Thyroid gland (tissue), 4 donors: ENCODE results near the gene FAM110A.

Source experiments
- POLR2A ChIP-seq, 2 donors: fragments of 450-650 bp; IDR thresholded peaks; one replicate each; pipeline ENCODE4 v1.6.1; 2017; ENCODE audit warnings: antibody characterized with exemption in 2 of 2, mild to moderate bottlenecking in 2 of 2, moderate library complexity in 1 of 2
- TF ChIP-seq, protein P1 (sequence below), 6 experiments: fragments of 200-600 bp in 3 of 6; fragments of 450-650 bp in 3 of 6; sonication (generic) in 3 of 6; IDR thresholded peaks; one replicate each; pipeline ENCODE4 v1.5.1; 2016 to 2019; ENCODE audit warnings: antibody characterized with exemption in 6 of 6, mild to moderate bottlenecking in 2 of 6, inconsistent platforms in 1 of 6, moderate library complexity in 1 of 6

DNA sequence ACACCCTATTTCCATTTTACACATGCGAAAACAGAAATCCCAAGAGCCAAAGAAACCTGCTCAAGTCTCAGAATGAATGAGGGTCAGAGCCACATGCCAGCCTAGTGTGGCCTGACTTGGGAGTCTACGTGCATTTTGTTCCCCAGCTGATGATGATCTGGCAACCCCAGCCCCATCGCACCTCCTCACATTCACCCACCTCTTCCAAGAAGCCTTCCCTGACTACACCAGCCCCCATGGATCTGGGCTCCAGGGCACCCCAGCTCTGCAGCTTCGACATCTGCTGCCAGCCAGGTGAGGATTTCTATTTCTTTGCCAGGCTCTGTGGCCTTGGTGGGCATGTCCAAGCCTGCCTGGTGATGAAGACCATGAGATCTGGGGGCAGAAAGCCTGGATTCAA lies 41.6 kb downstream of the FAM110A start:
- TF ChIP-seq, protein P1, sequence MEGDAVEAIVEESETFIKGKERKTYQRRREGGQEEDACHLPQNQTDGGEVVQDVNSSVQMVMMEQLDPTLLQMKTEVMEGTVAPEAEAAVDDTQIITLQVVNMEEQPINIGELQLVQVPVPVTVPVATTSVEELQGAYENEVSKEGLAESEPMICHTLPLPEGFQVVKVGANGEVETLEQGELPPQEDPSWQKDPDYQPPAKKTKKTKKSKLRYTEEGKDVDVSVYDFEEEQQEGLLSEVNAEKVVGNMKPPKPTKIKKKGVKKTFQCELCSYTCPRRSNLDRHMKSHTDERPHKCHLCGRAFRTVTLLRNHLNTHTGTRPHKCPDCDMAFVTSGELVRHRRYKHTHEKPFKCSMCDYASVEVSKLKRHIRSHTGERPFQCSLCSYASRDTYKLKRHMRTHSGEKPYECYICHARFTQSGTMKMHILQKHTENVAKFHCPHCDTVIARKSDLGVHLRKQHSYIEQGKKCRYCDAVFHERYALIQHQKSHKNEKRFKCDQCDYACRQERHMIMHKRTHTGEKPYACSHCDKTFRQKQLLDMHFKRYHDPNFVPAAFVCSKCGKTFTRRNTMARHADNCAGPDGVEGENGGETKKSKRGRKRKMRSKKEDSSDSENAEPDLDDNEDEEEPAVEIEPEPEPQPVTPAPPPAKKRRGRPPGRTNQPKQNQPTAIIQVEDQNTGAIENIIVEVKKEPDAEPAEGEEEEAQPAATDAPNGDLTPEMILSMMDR (IDR thresholded peaks at IDR 0.05), result no peak
- no peak for TF ChIP-seq POLR2A (IDR thresholded peaks at IDR 0.05)
